Breast epithelium (tissue), 4 donors: ENCODE measurements around the gene KREMEN1. TPM values are rescaled to one million over a fixed set of nuclear protein-coding genes. Genes with fewer than 3 reads are reported as not detected.

Experiments used
- DNase-seq, 2 donors: peaks; one replicate each; pipeline ENCODE4 v3.0.0-alpha.2; 2019; ENCODE audit warnings: low spot score in 2 of 2
- H3K27ac ChIP-seq, 2 donors: fragments of 200-600 bp; sonication (generic) in 1 of 2; one replicate each; pipeline ENCODE4 v1.5.1; 2016 to 2019; ENCODE audit warnings: mild to moderate bottlenecking in 1 of 2
- H3K27me3 ChIP-seq, 2 donors: fragments of 200-600 bp; sonication (generic) in 1 of 2; one replicate each; pipeline versions ENCODE4 v1.5.1 to v1.6.0; 2017 to 2019; ENCODE audit warnings: control low read depth in 1 of 2, mild to moderate bottlenecking in 1 of 2
- H3K36me3 ChIP-seq: fragments of 200-600 bp; one replicate; pipeline ENCODE4 v1.5.1; 2019
- H3K4me1 ChIP-seq, 2 donors: fragments of 200-600 bp; sonication (generic); one replicate each; pipeline ENCODE4 v1.5.1; 2016 to 2019; ENCODE audit warnings: control low read depth in 1 of 2
- H3K4me3 ChIP-seq, 3 donors: fragments of 200-600 bp; sonication (generic); 1 replicate in 2 of 3; 2 replicates in 1 of 3; pipeline ENCODE4 v1.5.1; 2016 to 2019; ENCODE audit warnings: mild to moderate bottlenecking in 3 of 3, moderate library complexity in 2 of 3
- H3K9me3 ChIP-seq, 2 donors: fragments of 200-600 bp; sonication (generic) in 1 of 2; one replicate each; pipeline ENCODE4 v1.5.1; 2016 to 2019; ENCODE audit warnings: control low read depth in 1 of 2
- CTCF ChIP-seq, 3 donors: fragments of 450-650 bp; IDR thresholded peaks; one replicate each; pipeline ENCODE4 v1.5.1; 2016 to 2017; ENCODE audit warnings: antibody characterized with exemption in 3 of 3, mild to moderate bottlenecking in 3 of 3, moderate library complexity in 3 of 3
- POLR2A ChIP-seq: fragments of 450-650 bp; IDR thresholded peaks from one replicate; pipeline ENCODE4 v1.6.1; 2016; ENCODE audit warnings: antibody characterized with exemption, mild to moderate bottlenecking, moderate library complexity
- POLR2AphosphoS5 ChIP-seq, 3 donors: sonication (generic); formaldehyde crosslinking; IDR thresholded peaks; one replicate each; pipeline ENCODE4 v1.6.1; 2017; ENCODE audit warnings: antibody characterized with exemption in 3 of 3
- intact Hi-C: fragments of 100-400 bp; cut with DNase I; formaldehyde crosslinking; loops from one replicate; pipeline ENCODE4 v1.15.1; 2023; ENCODE audit warnings: low total_unique reads
- total RNA-seq, 3 donors: library from RNA; depleted of rRNA; stranded (reverse); fragments of >200 nt; gene quantifications; one replicate each; pipeline ENCODE4 v1.1.0, GENCODE V29; 2016

KREMEN1 gene
- total RNA-seq, 3 donors from 2014 or later = 9.5 to 13.6 (median 13.5) TPM

- intact Hi-C loops = no loop called here
- Histone ChIP-seq H3K4me1 (no peaks in the 10 kb centered on the region), H3K9me3 (no peaks in the 10 kb centered on the region), H3K36me3 (no peaks in the 10 kb centered on the region), H3K4me3 (no peak overlapping the region), H3K27ac (no peak overlapping the region), H3K27me3 (no peaks in the 10 kb centered on the region)
- no peak for DNase-seq
- TF ChIP-seq POLR2A = no peak
These were observed 22.6 kb downstream of the KREMEN1 start for GRCh38 chr22:29095459-29095858.

GRCh38 chr22:29096736-29097669, 24.2 kb downstream of the KREMEN1 start:
- Histone ChIP-seq H3K36me3 (no peaks in the 10 kb centered on the region), H3K4me3 (no peak overlapping the region), H3K27ac (no peak overlapping the region), H3K9me3 (no peaks in the 10 kb centered on the region), H3K4me1 (no peaks in the 10 kb centered on the region), H3K27me3 (no peaks in the 10 kb centered on the region)
- TF ChIP-seq CTCF (IDR thresholded peaks at IDR 0.05) = no peak
- no peak for TF ChIP-seq POLR2AphosphoS5 (IDR thresholded peaks at IDR 0.05)
- DNase-seq = no peak
- intact Hi-C loops = no loop called here

GRCh38 chr22:29098296-29098695, 25.5 kb downstream of the KREMEN1 start:
- no peaks in the 10 kb centered on the region for H3K9me3 ChIP-seq
- H3K36me3 ChIP-seq = no peaks in the 10 kb centered on the region
- no peak overlapping the region for H3K4me3 ChIP-seq
- intact Hi-C loops = no loop called here
- no peak overlapping the region for H3K27ac ChIP-seq
- TF ChIP-seq POLR2A (no peak), CTCF (IDR thresholded peaks at IDR 0.05) (no peak), POLR2AphosphoS5 (IDR thresholded peaks at IDR 0.05) (no peak)
- no peaks in the 10 kb centered on the region for H3K27me3 ChIP-seq
- DNase-seq = no peak
- H3K4me1 ChIP-seq = no peaks in the 10 kb centered on the region

GRCh38 chr22:29102300-29102699, 29.5 kb downstream of the KREMEN1 start:
- Histone ChIP-seq H3K36me3 (no peaks in the 10 kb centered on the region), H3K4me3 (no peak overlapping the region), H3K27me3 (no peaks in the 10 kb centered on the region), H3K4me1 (no peaks in the 10 kb centered on the region), H3K27ac (no peak overlapping the region), H3K9me3 (no peaks in the 10 kb centered on the region)
- no peak for DNase-seq
- TF ChIP-seq CTCF (IDR thresholded peaks at IDR 0.05) (no peak), POLR2A (no peak), POLR2AphosphoS5 (IDR thresholded peaks at IDR 0.05) (no peak)
- intact Hi-C loops = no loop called here

GRCh38 chr22:29103121-29103520, 30.3 kb downstream of the KREMEN1 start:
- Histone ChIP-seq H3K36me3 (no peaks in the 10 kb centered on the region), H3K4me1 (no peaks in the 10 kb centered on the region), H3K9me3 (no peaks in the 10 kb centered on the region), H3K27me3 (no peaks in the 10 kb centered on the region), H3K4me3 (no peak overlapping the region), H3K27ac (no peak overlapping the region)
- intact Hi-C loops = no loop called here
- DNase-seq = no peak
- TF ChIP-seq CTCF (IDR thresholded peaks at IDR 0.05) (no peak), POLR2AphosphoS5 (IDR thresholded peaks at IDR 0.05) (no peak), POLR2A (no peak)
